Nephron progenitor cell (in vitro differentiated cells): ENCODE measurements around the gene PRUNE2.

Experiments used
- DNase-seq: peaks from one replicate; pipeline ENCODE4 v3.0.0; 2021
- H3K27ac Mint-ChIP-seq: 2 replicates; pipeline ENCODE4 v1.8.0; 2021; ENCODE audit warnings: mild to moderate bottlenecking, moderate library complexity, mixed read lengths
- H3K27me3 Mint-ChIP-seq: 2 replicates; pipeline ENCODE4 v1.8.0; 2021; ENCODE audit warnings: mild to moderate bottlenecking, low read depth, mixed read lengths; ENCODE audit not compliant: poor library complexity
- H3K36me3 Mint-ChIP-seq: 2 replicates; pipeline ENCODE4 v1.8.0; 2021; ENCODE audit warnings: low read depth, mixed read lengths
- H3K4me1 Mint-ChIP-seq: 2 replicates; pipeline ENCODE4 v1.8.0; 2021; ENCODE audit warnings: mixed read lengths
- H3K4me3 Mint-ChIP-seq: 2 replicates; pipeline ENCODE4 v1.8.0; 2021; ENCODE audit warnings: mild to moderate bottlenecking, moderate library complexity, mixed read lengths
- H3K9me3 Mint-ChIP-seq: 2 replicates; pipeline ENCODE4 v1.8.0; 2021; ENCODE audit warnings: mild to moderate bottlenecking, moderate library complexity, mixed read lengths
- TF ChIP-seq, protein P1 (sequence below): fragments of 200-600 bp; sonication (generic); IDR thresholded peaks from 2 replicates; pipeline ENCODE4 v1.5.0; 2021; ENCODE audit warnings: antibody characterized with exemption

PRUNE2 gene

DNA sequence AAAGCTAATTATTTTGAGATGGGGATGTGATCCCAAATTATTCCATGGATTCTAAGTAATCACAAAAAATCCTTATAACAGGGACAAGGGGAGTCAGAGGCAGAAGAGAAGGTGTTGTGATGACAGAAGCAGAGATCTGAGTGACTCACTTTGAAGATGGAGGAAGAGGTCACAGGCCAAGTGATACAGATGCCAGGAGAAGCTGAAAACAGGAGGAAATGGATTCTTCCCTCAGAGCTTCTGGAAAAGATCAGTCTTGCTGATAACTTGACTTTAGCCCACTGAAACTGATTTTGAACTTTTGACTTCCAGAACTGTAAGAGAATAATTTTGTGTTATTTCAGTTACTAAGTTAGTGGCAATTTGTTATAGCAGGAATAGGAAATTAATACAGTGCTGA lies 341.6 kb downstream of the PRUNE2 start:
- H3K27ac Mint-ChIP-seq: no peak overlapping the region

DNA sequence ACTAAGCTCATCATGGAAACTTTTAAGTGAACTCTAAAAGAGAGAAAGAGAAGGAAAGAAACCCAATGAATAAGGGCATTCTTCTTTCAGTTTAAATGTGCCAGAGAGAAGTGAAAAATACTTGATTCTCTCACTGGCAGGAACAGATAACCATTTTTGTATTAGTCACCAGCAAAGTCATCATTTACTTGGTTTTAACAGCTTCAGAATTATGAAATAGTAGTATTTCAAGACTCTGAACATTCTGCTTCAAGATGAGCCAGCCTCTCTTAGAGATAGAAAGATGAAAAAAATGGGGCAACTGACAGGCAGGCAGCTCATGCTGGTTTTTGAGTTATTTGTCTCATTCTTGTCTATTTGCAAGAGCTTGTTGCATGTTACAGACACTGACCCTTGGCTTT lies 343.4 kb downstream of the PRUNE2 start:
- H3K27ac Mint-ChIP-seq: no peak overlapping the region
- no peak for DNase-seq
- H3K9me3 Mint-ChIP-seq: peaks cover 4% of the 10 kb centered on the region
- TF ChIP-seq, protein P1, sequence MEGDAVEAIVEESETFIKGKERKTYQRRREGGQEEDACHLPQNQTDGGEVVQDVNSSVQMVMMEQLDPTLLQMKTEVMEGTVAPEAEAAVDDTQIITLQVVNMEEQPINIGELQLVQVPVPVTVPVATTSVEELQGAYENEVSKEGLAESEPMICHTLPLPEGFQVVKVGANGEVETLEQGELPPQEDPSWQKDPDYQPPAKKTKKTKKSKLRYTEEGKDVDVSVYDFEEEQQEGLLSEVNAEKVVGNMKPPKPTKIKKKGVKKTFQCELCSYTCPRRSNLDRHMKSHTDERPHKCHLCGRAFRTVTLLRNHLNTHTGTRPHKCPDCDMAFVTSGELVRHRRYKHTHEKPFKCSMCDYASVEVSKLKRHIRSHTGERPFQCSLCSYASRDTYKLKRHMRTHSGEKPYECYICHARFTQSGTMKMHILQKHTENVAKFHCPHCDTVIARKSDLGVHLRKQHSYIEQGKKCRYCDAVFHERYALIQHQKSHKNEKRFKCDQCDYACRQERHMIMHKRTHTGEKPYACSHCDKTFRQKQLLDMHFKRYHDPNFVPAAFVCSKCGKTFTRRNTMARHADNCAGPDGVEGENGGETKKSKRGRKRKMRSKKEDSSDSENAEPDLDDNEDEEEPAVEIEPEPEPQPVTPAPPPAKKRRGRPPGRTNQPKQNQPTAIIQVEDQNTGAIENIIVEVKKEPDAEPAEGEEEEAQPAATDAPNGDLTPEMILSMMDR: no peak
- H3K4me3 Mint-ChIP-seq: no peak overlapping the region
- H3K4me1 Mint-ChIP-seq: no peaks in the 10 kb centered on the region
- H3K36me3 Mint-ChIP-seq: no peaks in the 10 kb centered on the region
- H3K27me3 Mint-ChIP-seq: no peaks in the 10 kb centered on the region

More for the DNA sequence above, 341.6 kb downstream of the PRUNE2 start:
- TF ChIP-seq, protein P1: no peak
- no peak overlapping the region for H3K4me3 Mint-ChIP-seq
- peaks cover 13% of the 10 kb centered on the region for H3K9me3 Mint-ChIP-seq
- DNase-seq: no peak
- no peaks in the 10 kb centered on the region for H3K27me3 Mint-ChIP-seq
- no peaks in the 10 kb centered on the region for H3K36me3 Mint-ChIP-seq
- H3K4me1 Mint-ChIP-seq: no peaks in the 10 kb centered on the region

DNA sequence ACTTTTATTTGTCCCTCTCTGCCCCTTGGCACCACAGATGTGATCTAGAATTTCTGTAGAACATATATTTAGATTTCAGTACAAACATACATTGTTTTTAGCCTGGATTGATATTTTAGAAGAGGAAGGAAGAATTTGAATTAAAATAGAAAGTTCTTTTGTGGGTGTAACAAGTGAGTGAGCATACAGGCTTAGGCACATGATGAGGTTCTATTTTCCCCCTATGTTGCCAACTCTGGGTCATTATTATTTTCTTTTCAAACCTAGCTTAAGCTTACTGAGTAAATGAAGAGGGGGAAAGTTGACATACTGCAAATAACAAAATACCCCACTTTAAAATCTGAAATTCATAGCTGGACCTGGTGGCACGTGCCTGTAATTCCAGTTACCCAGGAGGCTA lies 344.0 kb downstream of the PRUNE2 start:
- TF ChIP-seq, protein P1: no peak
- H3K4me3 Mint-ChIP-seq: no peak overlapping the region
- H3K27ac Mint-ChIP-seq: no peak overlapping the region
- H3K36me3 Mint-ChIP-seq: no peaks in the 10 kb centered on the region
- no peaks in the 10 kb centered on the region for H3K27me3 Mint-ChIP-seq
- peaks cover 4% of the 10 kb centered on the region for H3K9me3 Mint-ChIP-seq
- H3K4me1 Mint-ChIP-seq: no peaks in the 10 kb centered on the region
- DNase-seq: no peak
